Natural killer cell (primary cell): ENCODE data around the gene NHERF2. TPM values are rescaled to one million over a fixed set of nuclear protein-coding genes. Genes with fewer than 3 reads are reported as not detected.

ENCODE experiments used
- ATAC-seq, 3 donors: fragments of 150-1000 bp in 2 of 3; fragments of 200-7000 bp in 1 of 3; cut with Tn5 transposase; 1 replicate in 1 of 3; 2 replicates in 2 of 3; pipeline ENCODE4 v1.10.0; 2021; ENCODE audit warnings: mild to moderate bottlenecking in 2 of 3, moderate library complexity in 2 of 3
- DNase-seq, 2 donors: peaks; one replicate each; pipeline versions ENCODE4 v3.0.0 to v3.0.0-alpha.2; 2013 to 2021; ENCODE audit warnings: mixed read lengths in 1 of 2
- H3K27ac ChIP-seq: one replicate; pipeline ENCODE4 v1.5.1; 2013; ENCODE audit warnings: mild to moderate bottlenecking, low read length
- H3K27me3 ChIP-seq: one replicate; pipeline ENCODE4 v1.6.1; 2013; ENCODE audit warnings: low read length; ENCODE audit not compliant: control insufficient read depth, insufficient read depth
- H3K36me3 ChIP-seq: one replicate; pipeline ENCODE4 v1.6.1; 2013; ENCODE audit warnings: low read length; ENCODE audit not compliant: control insufficient read depth, insufficient read depth
- H3K4me1 ChIP-seq: one replicate; pipeline ENCODE4 v1.6.1; 2013; ENCODE audit warnings: low read length; ENCODE audit not compliant: control insufficient read depth, insufficient read depth
- H3K4me3 ChIP-seq: one replicate; pipeline ENCODE4 v1.5.1; 2013; ENCODE audit warnings: low read length
- H3K9me3 ChIP-seq: one replicate; pipeline ENCODE4 v1.6.1; 2013; ENCODE audit warnings: low read length; ENCODE audit not compliant: control insufficient read depth, insufficient read depth
- H3K27ac Mint-ChIP-seq, 2 donors: one replicate each; pipeline ENCODE4 v1.8.0; 2022; ENCODE audit warnings: mild to moderate bottlenecking in 2 of 2, mixed read lengths in 2 of 2, moderate library complexity in 1 of 2
- H3K27me3 Mint-ChIP-seq, 2 donors: one replicate each; pipeline ENCODE4 v1.8.0; 2022; ENCODE audit warnings: low read depth in 2 of 2, mixed read lengths in 2 of 2
- H3K36me3 Mint-ChIP-seq: one replicate; pipeline ENCODE4 v1.8.0; 2022; ENCODE audit warnings: mixed read lengths
- H3K4me1 Mint-ChIP-seq, 2 donors: one replicate each; pipeline ENCODE4 v1.8.0; 2022; ENCODE audit warnings: mixed read lengths in 2 of 2
- H3K4me3 Mint-ChIP-seq: one replicate; pipeline ENCODE4 v1.8.0; 2022; ENCODE audit warnings: mild to moderate bottlenecking, moderate library complexity, mixed read lengths
- H3K9me3 Mint-ChIP-seq, 2 donors: one replicate each; pipeline ENCODE4 v1.8.0; 2022; ENCODE audit warnings: mixed read lengths in 2 of 2
- CTCF ChIP-seq: fragments of 200-600 bp; IDR thresholded peaks from one replicate; pipeline ENCODE4 v1.8.0; 2022; ENCODE audit warnings: antibody characterized with exemption
- WGBS: methylation state at CpG from one replicate; pipeline ENCODE4 v1.1.7; 2013; ENCODE audit warnings: missing lambda C conversion rate; ENCODE audit not compliant: insufficient coverage; 5-methylcytosine and 5-hydroxymethylcytosine counted together
- intact Hi-C: fragments of 100-400 bp; cut with micrococcal nuclease; formaldehyde crosslinking; loops from one replicate; pipeline ENCODE4 v1.14.2; 2022
- total RNA-seq, 4 donors: library from RNA; stranded (reverse); fragments of 120-200 nt in 1 of 4; gene quantifications; one replicate each; pipeline versions ENCODE4 v1.2.3 to v1.2.4, GENCODE V29; 2013 to 2022

NHERF2 gene
- total RNA-seq, 3 donors from 2014 or later (not counting 1 experiment from before 2014, with no cell fraction given): 4.3 to 7.1 (median 5.6) TPM

GRCh38 chr16:2015117-2015946, 11.4 kb upstream of the NHERF2 start:
- Mint-ChIP-seq H3K36me3 (no peaks in the 10 kb centered on the region), H3K27me3 (peaks cover 0 to 9% of the 10 kb centered on the region in 2 donors), H3K9me3 (no peaks in the 10 kb centered on the region), H3K27ac (no peak overlapping the region), H3K4me3 (no peak overlapping the region), H3K4me1 (peaks cover under 1% of the 10 kb centered on the region in 2 donors)
- Histone ChIP-seq H3K4me3 (no peak overlapping the region), H3K27ac (no peak overlapping the region), H3K27me3 (peaks cover 4% of the 10 kb centered on the region), H3K9me3 (no peaks in the 10 kb centered on the region), H3K4me1 (peaks cover 12% of the 10 kb centered on the region), H3K36me3 (no peaks in the 10 kb centered on the region)
- intact Hi-C loops: no loop called here
- DNase-seq: no peak
- TF ChIP-seq CTCF: no peak
- ATAC-seq: no peak
- WGBS: 93% methylated on average over 21 of the region's 24 CpGs

GRCh38 chr16:2015947-2016208, 10.8 kb upstream of the NHERF2 start:
- whole genome bisulfite sequencing: 96% methylated on average over 6 of the region's 7 CpGs
- H3K4me3 Mint-ChIP-seq: no peak overlapping the region

GRCh38 chr16:2016407-2016922, 10.2 kb upstream of the NHERF2 start:
- Mint-ChIP-seq H3K4me3 (no peak overlapping the region), H3K27me3 (peaks cover 0 to 17% of the 10 kb centered on the region in 2 donors), H3K36me3 (no peaks in the 10 kb centered on the region), H3K27ac (no peak overlapping the region), H3K9me3 (no peaks in the 10 kb centered on the region), H3K4me1 (no peaks in the 10 kb centered on the region)
- Histone ChIP-seq H3K4me3 (no peak overlapping the region), H3K27me3 (peaks cover 8% of the 10 kb centered on the region), H3K9me3 (no peaks in the 10 kb centered on the region), H3K36me3 (no peaks in the 10 kb centered on the region), H3K27ac (no peak overlapping the region), H3K4me1 (peaks cover 10% of the 10 kb centered on the region)
- no peak for TF ChIP-seq CTCF
- ATAC-seq (no peak), DNase-seq (peak in 1 of 2 donors; percentile 48)
- intact Hi-C loops: no loop called here
- 50% methylated on average over 13 of the region's 13 CpGs for WGBS

More at GRCh38 chr16:2015947-2016208, 10.8 kb upstream of the NHERF2 start:
- Histone ChIP-seq H3K27me3 (peaks cover 8% of the 10 kb centered on the region), H3K4me3 (no peak overlapping the region), H3K36me3 (no peaks in the 10 kb centered on the region), H3K4me1 (peaks cover 10% of the 10 kb centered on the region), H3K9me3 (no peaks in the 10 kb centered on the region), H3K27ac (no peak overlapping the region)
- DNase-seq (no peak), ATAC-seq (no peak)
- no peaks in the 10 kb centered on the region for H3K36me3 Mint-ChIP-seq
- TF ChIP-seq CTCF: no peak
- H3K9me3 Mint-ChIP-seq: no peaks in the 10 kb centered on the region
- no peak overlapping the region for H3K27ac Mint-ChIP-seq
- peaks cover 0 to 13% of the 10 kb centered on the region in 2 donors for H3K27me3 Mint-ChIP-seq
- intact Hi-C loops: no loop called here
- no peaks in the 10 kb centered on the region for H3K4me1 Mint-ChIP-seq
